NCI-H2171 treated with DMSO at 0.1 percent for 48 hours (cell line): Measurements from ENCODE around the gene KHDRBS1.
"Not testable (repeated sequence)": the region's sequence is repeated elsewhere in the genome, so short reads cannot be mapped to it uniquely, and the experiment has no call there.

Source experiments
- DNase-seq: peaks from one replicate; lab custom pipeline; 2025; lab: John Stamatoyannopoulos, UW

KHDRBS1 gene

GRCh38 chr1:32065613-32066488, 52.2 kb downstream of the KHDRBS1 start:
- DNase-seq, result not testable (repeated sequence)

- peak; percentile 55 for DNase-seq
Measured at GRCh38 chr1:32066489-32066873, 52.8 kb downstream of the KHDRBS1 start.

- DNase-seq, result no peak
Measured at GRCh38 chr1:32068957-32069588, 55.4 kb downstream of the KHDRBS1 start.

GRCh38 chr1:32071758-32072621, 58.3 kb downstream of the KHDRBS1 start:
- peak; percentile 73 for DNase-seq

GRCh38 chr1:32072622-32073298, 59.1 kb downstream of the KHDRBS1 start, which contains the start of gene TMEM39B:
TSS of gene TMEM39B (plus strand) at chr1:32072939. CDS start at chr1:32073048, 109 bp downstream.
- peak; percentile 98 for DNase-seq

- DNase-seq, result no peak
Measured at GRCh38 chr1:32073299-32074229, 59.9 kb downstream of the KHDRBS1 start.

GRCh38 chr1:32074841-32075240, 61.2 kb downstream of the KHDRBS1 start:
- DNase-seq, result no peak

- DNase-seq, result no peak
Measured at GRCh38 chr1:32077451-32077850, 63.8 kb downstream of the KHDRBS1 start.

- no peak for DNase-seq
Measured at GRCh38 chr1:32082022-32082421, 68.4 kb downstream of the KHDRBS1 start.

GRCh38 chr1:32086381-32086780, 72.7 kb downstream of the KHDRBS1 start:
- not testable (repeated sequence) for DNase-seq

GRCh38 chr1:32091176-32091575, 77.5 kb downstream of the KHDRBS1 start:
- DNase-seq, result no peak

- DNase-seq, result no peak
Measured at GRCh38 chr1:32091591-32091990, 77.9 kb downstream of the KHDRBS1 start.
